ENCODE data around the gene SIRPG. TPM values are rescaled to one million over a fixed set of nuclear protein-coding genes. Genes with fewer than 3 reads are reported as not detected.

The SIRPG gene
- total RNA-seq, 4 donors from 2014 or later: not detected

DNA sequence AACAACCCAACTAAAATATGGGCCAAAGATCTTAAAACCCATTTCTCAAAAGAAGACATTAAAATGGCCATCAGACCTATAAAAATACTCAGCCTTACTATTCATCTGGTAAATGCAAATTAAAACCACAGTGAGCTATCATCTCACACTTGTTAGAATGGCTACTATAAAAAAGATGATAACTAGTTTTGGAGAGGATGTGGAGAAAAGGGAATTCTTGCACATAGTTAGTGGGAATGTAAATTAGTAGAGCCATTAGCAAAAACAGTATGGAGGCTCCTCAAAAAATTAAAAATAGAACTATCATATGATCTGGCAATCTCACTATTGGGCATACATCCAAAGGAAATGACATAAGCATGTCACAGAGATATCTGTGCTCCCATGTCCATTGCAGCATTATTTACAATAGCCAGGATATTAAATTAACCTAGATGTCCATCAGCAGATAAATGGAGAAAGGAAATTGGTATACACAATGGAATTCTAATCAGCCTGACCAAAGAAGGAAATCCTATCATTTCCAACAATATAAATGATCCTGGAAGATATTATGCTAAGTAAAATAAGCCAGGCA lies 40.6 kb downstream of the SIRPG start:
- no peak for TF ChIP-seq CTCF (IDR thresholded peaks at IDR 0.05; ENCODE audit: low read depth)

DNA sequence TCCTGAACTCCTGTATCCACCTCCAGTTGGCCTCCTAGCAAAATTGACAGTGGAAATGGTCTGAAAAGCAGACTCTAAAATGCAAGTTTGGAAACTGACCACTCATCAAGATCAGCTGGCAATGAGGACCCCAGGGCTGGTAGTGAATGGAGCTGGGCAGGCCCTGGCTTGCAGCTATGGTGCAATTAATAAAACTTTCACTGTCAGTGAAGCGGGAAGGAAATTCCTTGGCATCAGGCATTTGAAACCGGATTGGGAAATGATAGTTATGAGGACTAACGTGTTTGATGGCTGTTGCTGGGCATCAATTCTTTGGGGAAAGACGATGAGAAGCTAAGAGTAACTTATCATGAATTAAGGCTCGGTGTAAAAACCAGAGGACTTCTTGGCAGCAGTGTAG lies 56.8 kb downstream of the SIRPG start:
- no peak for TF ChIP-seq CTCF (IDR thresholded peaks at IDR 0.05; ENCODE audit: low read depth)

- no peak for TF ChIP-seq CTCF (IDR thresholded peaks at IDR 0.05; ENCODE audit: low read depth)
Observed at GRCh38 chr20:1595333-1595732, 62.2 kb downstream of the SIRPG start.

DNA sequence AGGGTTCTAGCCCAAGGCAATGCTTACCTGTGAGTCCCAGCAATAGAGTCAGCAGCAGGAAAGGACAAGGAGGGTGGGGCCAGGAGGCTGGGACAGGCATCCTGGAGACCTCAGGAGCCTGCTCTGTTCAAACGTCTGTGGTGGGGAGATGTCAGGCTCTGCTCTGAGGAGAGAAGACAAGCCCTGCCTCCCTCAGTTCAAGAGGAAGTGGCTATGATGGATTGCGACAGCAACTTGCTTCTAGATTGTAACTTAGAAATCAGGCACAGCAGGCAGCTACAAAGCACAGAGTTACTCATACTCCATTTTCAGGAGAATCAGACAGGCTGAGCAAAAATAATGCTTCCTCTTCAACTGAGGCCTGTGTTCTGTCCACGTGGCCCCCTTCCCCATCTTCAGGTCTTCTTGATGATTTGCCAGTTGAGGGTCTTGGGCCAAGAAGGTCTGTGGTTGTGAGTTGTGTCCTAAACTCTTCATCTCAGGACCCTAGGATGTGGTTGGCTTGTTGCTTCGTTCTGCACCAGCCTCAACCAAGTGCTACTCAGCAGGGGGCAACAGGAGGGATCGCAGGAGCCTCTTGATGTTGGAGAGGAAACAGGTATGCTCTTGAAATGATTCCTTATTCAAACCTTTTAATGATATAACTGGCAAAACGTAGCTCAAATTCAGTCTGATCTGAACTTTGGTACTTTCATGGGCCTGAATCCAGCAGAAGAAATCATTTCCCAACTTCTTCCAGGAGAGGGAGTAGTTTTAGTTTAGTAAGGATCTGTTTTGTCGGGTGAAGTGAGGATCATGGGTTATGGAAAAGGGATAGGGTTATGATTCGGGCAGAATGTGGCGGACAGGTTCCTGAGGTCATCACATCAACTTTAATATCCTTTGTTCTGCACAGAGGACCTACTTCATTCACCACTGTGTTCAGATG lies 68.8 kb downstream of the SIRPG start:
- no peak for TF ChIP-seq CTCF (IDR thresholded peaks at IDR 0.05; ENCODE audit: low read depth)

GRCh38 chr20:1587781-1588532 lies 69.6 kb downstream of the SIRPG start:
- TF ChIP-seq CTCF (IDR thresholded peaks at IDR 0.05; ENCODE audit: low read depth): no peak

GRCh38 chr20:1579488-1579887 lies 78.1 kb downstream of the SIRPG start:
- TF ChIP-seq CTCF (IDR thresholded peaks at IDR 0.05; ENCODE audit: low read depth): no peak

Small RNA genes within 50 kb of the gene (small RNA-seq; reads per million reads assigned to genes)
- gene AL109809.3 (not detected), gene RN7SL561P (not detected)

Other genes starting within 250 kb of the SIRPG start
- gene NSFL1C, start 190.9 kb downstream of the SIRPG start, total RNA-seq: 10 to 100 TPM; 43.7 to 60.5 (median 57.8) TPM
- gene SIRPB2, start 166.4 kb downstream of the SIRPG start, total RNA-seq: 10 to 100 TPM in 3 of 4 donors, 1 to 10 TPM in 1; 8.5 to 53.7 (median 27.5) TPM
- 1 to 10 TPM in 1 of 4 donors, not detected in 3; 7.8 TPM for gene SIRPD, start 100.1 kb downstream of the SIRPG start, total RNA-seq
- gene SIRPB1, start 37.8 kb downstream of the SIRPG start, total RNA-seq: 10 to 100 TPM in 1 of 4 donors, 1 to 10 TPM in 2, not detected in 1; 4.2 to 48.3 (median 6.2) TPM
- 100 to 1,000 TPM in 1 of 4 donors, 10 to 100 TPM in 3; 35.0 to 101 (median 53.1) TPM for gene SIRPA, start 237.6 kb upstream of the SIRPG start, total RNA-seq

Data from subcutaneous adipose tissue (tissue), 4 donors.